GM13977 (cell line): ENCODE results near the gene FBXW9.
A peak's percentile ranks its signal among the peaks of the same experiment; 100 is the strongest.

Source experiments
- DNase-seq: peaks from one replicate; pipeline ENCODE4 v3.0.0; 2012; ENCODE audit warnings: low spot score
- CTCF ChIP-seq: IDR thresholded peaks from 2 replicates; pipeline ENCODE4 v1.5.1; 2012; ENCODE audit warnings: mild to moderate bottlenecking, control low read depth; ENCODE audit not compliant: insufficient read depth; ENCODE audit errors: extremely low read depth, missing control alignments
- in situ Hi-C: fragments of 300-500 bp; cut with MboI; formaldehyde crosslinking; loops from one replicate; pipeline ENCODE4 v1.12.0; 2022; ENCODE audit warnings: low sequenced_read_pairs, low pct_unique_long_range_greater_than_20kb, mixed read lengths, inconsistent platforms; ENCODE audit not compliant: unreplicated experiment

Gene FBXW9

GRCh38 chr19:12670159-12670928 lies 26.1 kb downstream of the FBXW9 start:
- no peak for TF ChIP-seq CTCF
- no peak for DNase-seq
- in situ Hi-C loops, result loop anchor here (10.0 kb wide), 1 partner anchor 106 kb away; no protein-coding TSS in a partner anchor

- peak; percentile 84 for DNase-seq
- in situ Hi-C loops, result loop anchor here (10.0 kb wide), 1 partner anchor 105 kb away; no protein-coding TSS in a partner anchor
- no peak for TF ChIP-seq CTCF
Observed at GRCh38 chr19:12669270-12670158, 26.9 kb downstream of the FBXW9 start.

GRCh38 chr19:12668932-12669269 lies 27.5 kb downstream of the FBXW9 start:
- DNase-seq, result peak; percentile 59
- TF ChIP-seq CTCF, result no peak
- in situ Hi-C loops, result no loop called here

GRCh38 chr19:12668346-12668745 lies 28.1 kb downstream of the FBXW9 start:
- no peak for TF ChIP-seq CTCF
- DNase-seq, result no peak
- in situ Hi-C loops, result no loop called here

- no peak for DNase-seq
- no peak for TF ChIP-seq CTCF
- in situ Hi-C loops, result no loop called here
Observed at GRCh38 chr19:12667731-12668302, 28.6 kb downstream of the FBXW9 start.

- TF ChIP-seq CTCF, result no peak
- peak; percentile 94 for DNase-seq
- in situ Hi-C loops, result no loop called here
Observed at GRCh38 chr19:12666265-12667048, 30.0 kb downstream of the FBXW9 start, which contains the start of the genes MAN2B1 and WDR83. Gene MAN2B1 (minus strand): TSS chr19:12666742. CDS start chr19:12666701, 41 bp downstream. Gene WDR83 (plus strand): TSS chr19:12666807. CDS start chr19:12669791, 2,984 bp downstream.
